Neural cell (in vitro differentiated cells): Measurements from ENCODE around the gene PRKG1. TPM values are rescaled to one million over a fixed set of nuclear protein-coding genes. Genes with fewer than 3 reads are reported as not detected.

Source experiments
- H2AFZ ChIP-seq: fragments of 200-600, 300-800 bp; sonication (generic), shearing (Covaris generic); 2 replicates; pipeline ENCODE4 v1.6.0; 2014; ENCODE audit warnings: low read depth, mild to moderate bottlenecking, antibody characterized with exemption, low read length, moderate library complexity
- H3F3A ChIP-seq: fragments of 200-600 bp; shearing (Covaris generic); 2 replicates; pipeline ENCODE4 v1.6.1; 2016; ENCODE audit warnings: mild to moderate bottlenecking, moderate library complexity, mixed read lengths, antibody characterized with exemption, low read length; ENCODE audit not compliant: insufficient read depth, poor library complexity, severe bottlenecking
- H3K27ac ChIP-seq: fragments of 200-600, 300-800 bp; sonication (generic), shearing (Covaris generic); 2 replicates; pipeline ENCODE4 v1.5.1; 2014; ENCODE audit warnings: mild to moderate bottlenecking, low read length, moderate library complexity
- H3K27me3 ChIP-seq: fragments of 300-800, 200-600 bp; sonication (generic), shearing (Covaris generic); 2 replicates; pipeline ENCODE4 v1.6.0; 2014; ENCODE audit warnings: mild to moderate bottlenecking, low read depth, low read length, moderate library complexity; ENCODE audit not compliant: insufficient read depth
- H3K36me3 ChIP-seq: fragments of 300-800, 200-600 bp; sonication (generic), shearing (Covaris generic); 2 replicates; pipeline ENCODE4 v1.5.1; 2014; ENCODE audit warnings: mild to moderate bottlenecking, antibody characterized with exemption, low read length, moderate library complexity; ENCODE audit not compliant: insufficient read depth
- H3K4me2 ChIP-seq: fragments of 300-800, 200-600 bp; sonication (generic), shearing (Covaris generic); 2 replicates; pipeline ENCODE4 v1.6.0; 2014; ENCODE audit warnings: mild to moderate bottlenecking, low read length
- H3K4me3 ChIP-seq: fragments of 300-800, 200-600 bp; sonication (generic), shearing (Covaris generic); 2 replicates; pipeline ENCODE4 v1.5.1; 2014; ENCODE audit warnings: mild to moderate bottlenecking, low read length, moderate library complexity
- H3K79me2 ChIP-seq: fragments of 200-600 bp; shearing (Covaris generic); replicated peaks from 2 replicates; pipeline ENCODE4 v1.6.0; 2014; ENCODE audit warnings: mild to moderate bottlenecking, low read length, moderate library complexity; ENCODE audit not compliant: insufficient read depth
- H3K9ac ChIP-seq: fragments of 300-800, 200-600 bp; sonication (generic), shearing (Covaris generic); 2 replicates; pipeline ENCODE4 v1.6.1; 2016; ENCODE audit warnings: mild to moderate bottlenecking, low read length, mixed read lengths
- H3K9me2 ChIP-seq: fragments of 200-600 bp; shearing (Covaris generic); 2 replicates; pipeline ENCODE4 v1.6.1; 2016; ENCODE audit warnings: mild to moderate bottlenecking, low read length, mixed read lengths; ENCODE audit not compliant: insufficient read depth
- H3K9me3 ChIP-seq: fragments of 200-600, 300-800 bp; sonication (generic), shearing (Covaris generic); 2 replicates; pipeline ENCODE4 v1.6.1; 2016; ENCODE audit warnings: mild to moderate bottlenecking, mixed run types, low read length, moderate library complexity, mixed read lengths
- H4K20me1 ChIP-seq: fragments of 200-600 bp; shearing (Covaris generic); 2 replicates; pipeline ENCODE4 v1.6.1; 2016; ENCODE audit warnings: mild to moderate bottlenecking, mixed run types; ENCODE audit not compliant: insufficient read depth
- CTCF ChIP-seq: fragments of 450-650 bp; IDR thresholded peaks from 2 replicates; pipeline ENCODE4 v1.5.1; 2014; ENCODE audit warnings: antibody characterized with exemption, mild to moderate bottlenecking, moderate library complexity; ENCODE audit not compliant: poor library complexity, severe bottlenecking
- EP300 ChIP-seq: fragments of 450-650 bp; conservative IDR thresholded peaks from 2 replicates; pipeline ENCODE4 v1.6.1; 2014; ENCODE audit warnings: antibody characterized with exemption, mild to moderate bottlenecking, moderate library complexity; ENCODE audit not compliant: poor library complexity, severe bottlenecking
- EZH2 ChIP-seq: fragments of 200-600, 300-800 bp; shearing (Covaris generic), sonication (generic); IDR thresholded peaks from 2 replicates; pipeline ENCODE4 v1.6.1; 2014; ENCODE audit warnings: antibody characterized with exemption, low read length, borderline replicate concordance, mild to moderate bottlenecking; ENCODE audit not compliant: insufficient read depth, poor library complexity, severe bottlenecking
- MXI1 ChIP-seq: fragments of 450-650 bp; conservative IDR thresholded peaks from 2 replicates; pipeline ENCODE4 v1.6.1; 2014; ENCODE audit warnings: antibody characterized with exemption, mild to moderate bottlenecking; ENCODE audit not compliant: poor library complexity, severe bottlenecking
- POLR2AphosphoS5 ChIP-seq: IDR thresholded peaks from 2 replicates; pipeline ENCODE4 v1.6.1; 2012
- RAD21 ChIP-seq: fragments of 450-650 bp; conservative IDR thresholded peaks from 2 replicates; pipeline ENCODE4 v1.6.1; 2014; ENCODE audit warnings: antibody characterized with exemption, mild to moderate bottlenecking, moderate library complexity
- REST ChIP-seq: IDR thresholded peaks from 2 replicates; pipeline ENCODE4 v1.6.1; 2012; ENCODE audit warnings: borderline replicate concordance
- SMC3 ChIP-seq: fragments of 450-650 bp; conservative IDR thresholded peaks from 2 replicates; pipeline ENCODE4 v1.6.1; 2014; ENCODE audit warnings: antibody characterized with exemption, mild to moderate bottlenecking, moderate library complexity; ENCODE audit not compliant: poor library complexity
- TAF1 ChIP-seq: IDR thresholded peaks from 2 replicates; pipeline ENCODE4 v1.6.1; 2012; ENCODE audit warnings: low read depth
- polyA plus RNA-seq: library from polyadenylated mRNA; depleted of rRNA; stranded (reverse); fragments of >200 nt; gene quantifications from 2 replicates; pipeline ENCODE4 v1.2.3, GENCODE V29; 2014

The PRKG1 gene
- polyA plus RNA-seq, 1 donor from 2014 or later: 2.2 TPM

DNA sequence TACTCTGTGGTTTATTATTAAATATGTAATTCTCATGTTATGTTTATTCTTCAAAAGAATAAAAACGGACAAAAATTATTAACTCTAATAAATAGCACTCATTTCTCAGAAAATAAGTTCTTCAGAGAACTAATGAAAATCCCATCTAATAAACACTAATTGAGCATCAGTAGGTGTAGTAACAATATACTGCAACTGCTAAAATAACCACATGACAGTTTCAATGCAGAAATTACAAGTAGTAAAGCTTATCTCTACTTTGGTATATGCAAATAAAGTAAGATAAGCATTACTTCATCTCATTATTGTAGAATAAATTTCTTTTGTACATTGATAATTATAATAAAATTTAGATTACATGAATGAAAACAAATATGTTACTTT, 1183.4 kb downstream of the PRKG1 start:
- Histone ChIP-seq H3K79me2 (no peaks in the 10 kb centered on the region), H3K27me3 (no peaks in the 10 kb centered on the region), H3K36me3 (no peaks in the 10 kb centered on the region), H3K9me2 (no peaks in the 10 kb centered on the region), H3K4me2 (no peak overlapping the region), H3K4me3 (no peak overlapping the region), H3K27ac (no peak overlapping the region), H2AFZ (no peak overlapping the region), H3K9ac (no peak overlapping the region), H3K9me3 (no peaks in the 10 kb centered on the region), H3F3A (no peaks in the 10 kb centered on the region), H4K20me1 (no peaks in the 10 kb centered on the region)
- TF ChIP-seq CTCF (no peak), EZH2 (no peak), SMC3 (no peak), POLR2AphosphoS5 (no peak), TAF1 (no peak), EP300 (no peak), REST (no peak), RAD21 (no peak), MXI1 (no peak)

DNA sequence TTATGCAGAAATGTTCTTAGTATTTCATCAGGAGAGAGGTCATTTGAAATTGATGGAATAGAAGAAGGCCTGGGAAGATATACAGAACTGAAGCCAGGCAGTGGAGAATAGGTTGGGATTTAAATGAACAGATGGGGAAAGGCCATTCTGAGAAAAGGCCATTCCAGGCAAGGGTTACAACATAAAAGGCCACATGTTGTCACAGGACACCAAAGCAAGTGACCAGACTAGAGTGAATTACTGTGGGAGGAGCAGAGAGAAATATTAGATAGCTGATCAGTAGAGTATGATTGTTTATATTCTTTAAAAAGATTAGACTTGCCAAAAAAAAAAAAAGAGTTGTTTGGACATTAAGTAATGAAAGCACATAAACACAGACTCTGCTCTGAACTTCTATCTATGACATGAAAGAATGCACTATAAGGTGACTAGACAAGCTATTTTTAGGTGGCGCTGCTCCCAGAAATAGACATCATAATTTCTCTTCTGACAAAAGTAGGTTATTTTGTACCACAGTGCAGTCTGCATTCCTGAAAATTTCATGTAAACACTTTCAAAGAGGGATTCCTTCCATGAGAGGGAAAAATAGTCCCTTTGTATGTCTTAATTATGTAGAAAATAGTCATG, 1184.6 kb downstream of the PRKG1 start:
- Histone ChIP-seq H3K4me2 (no peak overlapping the region), H3K4me3 (no peak overlapping the region), H3K9me2 (no peaks in the 10 kb centered on the region), H2AFZ (no peak overlapping the region), H4K20me1 (no peaks in the 10 kb centered on the region), H3K27me3 (no peaks in the 10 kb centered on the region), H3K9ac (no peak overlapping the region), H3K36me3 (no peaks in the 10 kb centered on the region), H3K79me2 (no peaks in the 10 kb centered on the region), H3K27ac (no peak overlapping the region), H3F3A (no peaks in the 10 kb centered on the region), H3K9me3 (no peaks in the 10 kb centered on the region)
- no peak for TF ChIP-seq SMC3
- TF ChIP-seq POLR2AphosphoS5: no peak
- no peak for TF ChIP-seq CTCF
- no peak for TF ChIP-seq RAD21
- no peak for TF ChIP-seq EP300
- no peak for TF ChIP-seq TAF1
- TF ChIP-seq EZH2: no peak
- no peak for TF ChIP-seq REST
- no peak for TF ChIP-seq MXI1
